Cardiac muscle cell (in vitro differentiated cells and primary cell): ENCODE results near the gene PPARA. TPM values are rescaled to one million over a fixed set of nuclear protein-coding genes. Genes with fewer than 3 reads are reported as not detected.

Source experiments
- DNase-seq, 2 donors: peaks; one replicate each; pipeline versions ENCODE4 v3.0.0 to v3.0.0-alpha.2; 2010 to 2017; ENCODE audit warnings: low read depth in 1 of 2, low spot score in 1 of 2
- H3K27ac ChIP-seq: fragments of 200-600 bp; sonication (generic); 2 replicates; pipeline ENCODE4 v1.5.1; 2016
- H3K27me3 ChIP-seq: fragments of 200-600 bp; sonication (generic); 2 replicates; pipeline ENCODE4 v1.6.0; 2016; ENCODE audit warnings: control low read depth
- H3K36me3 ChIP-seq: fragments of 200-600 bp; sonication (generic); 2 replicates; pipeline ENCODE4 v1.5.1; 2016; ENCODE audit warnings: control low read depth
- H3K4me1 ChIP-seq: fragments of 200-600 bp; sonication (generic); 2 replicates; pipeline ENCODE4 v1.8.1; 2017; ENCODE audit warnings: low read depth, mild to moderate bottlenecking, mixed run types
- H3K4me3 ChIP-seq: fragments of 200-600 bp; sonication (generic); 2 replicates; pipeline ENCODE4 v1.5.1; 2016; ENCODE audit warnings: mild to moderate bottlenecking
- H3K9me3 ChIP-seq: fragments of 200-600 bp; sonication (generic); 2 replicates; pipeline ENCODE4 v1.5.1; 2017; ENCODE audit warnings: low read depth, mild to moderate bottlenecking, control low read depth
- polyA plus RNA-seq: library from polyadenylated mRNA; unstranded; fragments of >200 nt; fragmentation: Nextera tagmentation; extraction: Ambion mirVana; gene quantifications from 2 replicates; pipeline ENCODE4 v1.2.1, GENCODE V29; 2016
- total RNA-seq: library from RNA; depleted of rRNA; stranded (reverse); fragments of >200 nt; gene quantifications from 2 replicates; pipeline ENCODE4 v1.2.3, GENCODE V29; 2016
- TF ChIP-seq, protein P1 (sequence below): IDR thresholded peaks from 2 replicates; pipeline ENCODE4 v1.5.1; 2012; ENCODE audit warnings: low read depth, mild to moderate bottlenecking, low read length

The PPARA gene
- total and polyA plus RNA-seq, 2 experiments from 2014 or later, result 11.8 to 25.1 TPM

- Histone ChIP-seq H3K36me3 (peaks cover 9% of the 10 kb centered on the region), H3K27me3 (no peaks in the 10 kb centered on the region), H3K27ac (no peak overlapping the region), H3K9me3 (no peaks in the 10 kb centered on the region), H3K4me3 (no peak overlapping the region), H3K4me1 (no peaks in the 10 kb centered on the region)
- DNase-seq, result no peak
- TF ChIP-seq, protein P1, sequence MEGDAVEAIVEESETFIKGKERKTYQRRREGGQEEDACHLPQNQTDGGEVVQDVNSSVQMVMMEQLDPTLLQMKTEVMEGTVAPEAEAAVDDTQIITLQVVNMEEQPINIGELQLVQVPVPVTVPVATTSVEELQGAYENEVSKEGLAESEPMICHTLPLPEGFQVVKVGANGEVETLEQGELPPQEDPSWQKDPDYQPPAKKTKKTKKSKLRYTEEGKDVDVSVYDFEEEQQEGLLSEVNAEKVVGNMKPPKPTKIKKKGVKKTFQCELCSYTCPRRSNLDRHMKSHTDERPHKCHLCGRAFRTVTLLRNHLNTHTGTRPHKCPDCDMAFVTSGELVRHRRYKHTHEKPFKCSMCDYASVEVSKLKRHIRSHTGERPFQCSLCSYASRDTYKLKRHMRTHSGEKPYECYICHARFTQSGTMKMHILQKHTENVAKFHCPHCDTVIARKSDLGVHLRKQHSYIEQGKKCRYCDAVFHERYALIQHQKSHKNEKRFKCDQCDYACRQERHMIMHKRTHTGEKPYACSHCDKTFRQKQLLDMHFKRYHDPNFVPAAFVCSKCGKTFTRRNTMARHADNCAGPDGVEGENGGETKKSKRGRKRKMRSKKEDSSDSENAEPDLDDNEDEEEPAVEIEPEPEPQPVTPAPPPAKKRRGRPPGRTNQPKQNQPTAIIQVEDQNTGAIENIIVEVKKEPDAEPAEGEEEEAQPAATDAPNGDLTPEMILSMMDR, result no peak
Observed at GRCh38 chr22:46209262-46209661, 58.9 kb downstream of the PPARA start.

DNA sequence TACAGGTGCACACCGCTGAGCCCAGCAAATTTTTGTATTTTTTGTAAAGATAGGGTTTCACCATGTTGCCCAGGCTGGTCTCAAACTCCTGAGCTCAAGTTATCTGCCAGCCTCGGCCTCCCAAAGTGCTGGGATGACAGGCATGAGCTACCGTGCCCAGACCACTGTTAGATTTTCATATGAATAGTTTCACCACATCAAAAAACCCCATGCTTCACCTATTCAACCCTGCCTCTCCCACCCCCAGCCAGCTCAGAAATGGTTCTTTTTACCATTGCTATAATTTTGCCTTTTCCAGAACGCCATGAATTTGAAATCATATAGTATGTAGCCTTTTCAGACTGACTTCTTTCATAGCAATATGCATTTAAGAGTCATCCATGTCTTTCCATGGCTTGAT lies 61.9 kb downstream of the PPARA start:
- Histone ChIP-seq H3K9me3 (no peaks in the 10 kb centered on the region), H3K27ac (no peak overlapping the region), H3K27me3 (no peaks in the 10 kb centered on the region), H3K4me3 (no peak overlapping the region), H3K4me1 (no peaks in the 10 kb centered on the region), H3K36me3 (peaks cover 11% of the 10 kb centered on the region)
- TF ChIP-seq, protein P1, result no peak
- no peak for DNase-seq

- Histone ChIP-seq H3K4me1 (no peaks in the 10 kb centered on the region), H3K4me3 (no peak overlapping the region), H3K27ac (no peak overlapping the region), H3K27me3 (no peaks in the 10 kb centered on the region), H3K9me3 (no peaks in the 10 kb centered on the region), H3K36me3 (peaks cover 12% of the 10 kb centered on the region)
- DNase-seq, result no peak
- TF ChIP-seq, protein P1, result no peak
Observed at GRCh38 chr22:46213052-46213451, 62.7 kb downstream of the PPARA start.

DNA sequence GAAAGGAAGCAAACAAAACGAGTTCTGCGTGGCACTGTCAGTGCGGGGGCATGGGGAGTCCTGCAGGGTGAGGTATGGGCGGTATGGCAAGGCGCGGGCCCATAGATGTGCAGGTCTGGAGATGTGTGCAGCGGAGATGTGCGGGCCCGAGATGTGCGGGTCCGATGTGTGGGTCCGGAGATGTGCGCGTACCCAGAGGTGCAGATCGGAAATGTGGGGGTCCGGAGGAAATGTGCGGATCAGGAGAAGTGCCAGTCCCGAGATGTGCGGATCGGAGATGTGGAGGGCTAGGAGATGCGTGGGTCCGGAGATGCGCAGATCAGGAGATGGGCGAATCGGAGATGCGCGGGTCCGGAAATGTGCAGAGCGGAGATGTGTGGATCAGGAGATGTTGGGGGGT lies 63.8 kb downstream of the PPARA start:
- H3K4me3 ChIP-seq, result no peak overlapping the region
- TF ChIP-seq, protein P1, result no peak
- no peaks in the 10 kb centered on the region for H3K27me3 ChIP-seq
- no peak for DNase-seq
- no peaks in the 10 kb centered on the region for H3K4me1 ChIP-seq
- H3K36me3 ChIP-seq, result peaks cover 12% of the 10 kb centered on the region
- no peaks in the 10 kb centered on the region for H3K9me3 ChIP-seq
- no peak overlapping the region for H3K27ac ChIP-seq

DNA sequence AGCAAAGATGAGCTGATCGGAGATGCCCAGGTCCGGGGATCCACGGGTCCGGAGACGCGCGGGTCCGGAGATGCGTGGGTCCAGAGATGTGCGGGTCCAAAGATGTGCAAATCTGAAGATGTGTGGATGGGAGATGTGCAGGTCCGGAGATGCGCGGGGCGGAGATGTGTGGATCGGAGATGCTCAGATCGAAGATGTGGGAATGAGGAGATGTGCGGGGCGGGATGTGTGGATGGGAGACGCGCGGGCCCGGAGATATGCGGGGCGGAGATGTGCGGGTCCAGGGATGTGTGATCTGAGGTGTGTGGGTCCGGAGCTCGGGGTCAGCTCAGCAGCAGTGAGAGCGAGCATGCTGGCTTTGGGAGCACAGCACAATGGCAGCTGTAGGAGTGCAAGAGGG lies 64.3 kb downstream of the PPARA start:
- Histone ChIP-seq H3K36me3 (peaks cover 11% of the 10 kb centered on the region), H3K4me3 (no peak overlapping the region), H3K4me1 (no peaks in the 10 kb centered on the region), H3K27ac (no peak overlapping the region), H3K9me3 (no peaks in the 10 kb centered on the region), H3K27me3 (no peaks in the 10 kb centered on the region)
- TF ChIP-seq, protein P1, result no peak
- DNase-seq, result no peak

DNA sequence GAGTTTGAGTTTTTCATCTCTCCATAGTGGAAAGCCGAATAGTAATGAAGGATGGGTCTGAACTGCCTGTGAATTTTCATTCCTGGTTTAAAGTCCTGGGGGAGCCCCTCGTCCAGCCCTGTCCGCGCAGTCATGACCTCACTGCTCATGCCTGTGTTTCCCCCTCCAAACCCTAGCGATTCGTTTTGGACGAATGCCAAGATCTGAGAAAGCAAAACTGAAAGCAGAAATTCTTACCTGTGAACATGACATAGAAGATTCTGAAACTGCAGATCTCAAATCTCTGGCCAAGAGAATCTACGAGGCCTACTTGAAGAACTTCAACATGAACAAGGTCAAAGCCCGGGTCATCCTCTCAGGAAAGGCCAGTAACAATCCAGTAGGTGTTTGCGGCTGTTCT lies 69.3 kb downstream of the PPARA start:
- Histone ChIP-seq H3K4me3 (no peak overlapping the region), H3K9me3 (no peaks in the 10 kb centered on the region), H3K27ac (no peak overlapping the region), H3K36me3 (peaks cover 20% of the 10 kb centered on the region), H3K4me1 (no peaks in the 10 kb centered on the region), H3K27me3 (no peaks in the 10 kb centered on the region)
- TF ChIP-seq, protein P1, result no peak
- DNase-seq, result no peak
